ENCODE results near the gene SYT4.

Gene SYT4

DNA sequence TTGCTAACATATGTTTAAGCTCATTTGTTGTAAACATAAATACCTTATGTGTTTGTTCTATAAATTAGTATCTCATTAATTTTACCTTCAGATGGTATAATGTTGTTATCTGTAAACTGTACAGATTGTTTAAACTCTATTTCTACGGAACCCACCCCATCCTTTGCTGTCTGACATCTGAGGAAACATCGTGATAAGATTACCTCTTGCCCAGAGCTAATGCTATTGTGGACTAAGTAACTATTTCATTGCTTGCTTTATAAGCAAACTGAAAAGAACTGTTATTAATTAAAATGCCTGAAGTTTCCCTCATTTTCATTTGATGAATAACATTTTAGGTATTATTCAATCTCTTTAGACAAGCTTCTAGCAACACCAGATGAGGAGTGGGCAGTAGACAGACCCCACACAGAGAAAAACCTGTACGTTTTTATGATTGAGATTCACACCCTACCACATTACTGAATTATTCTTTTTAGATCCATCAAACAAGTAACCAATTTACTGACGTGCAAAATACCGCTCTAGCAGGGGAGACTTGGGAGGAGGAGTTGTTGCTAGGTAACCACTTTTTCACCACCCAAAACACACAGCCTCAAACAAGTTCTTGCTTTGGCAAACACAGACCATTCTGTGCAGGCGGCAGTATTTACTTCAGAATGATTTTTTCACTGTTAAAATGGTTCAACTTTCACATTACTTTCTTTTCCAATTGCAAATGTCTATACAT lies 1.9 kb upstream of the SYT4 start:
- H3K4me3 ChIP-seq (ENCODE audit: low read depth, low read length), result no peak overlapping the region
- TF ChIP-seq, protein P1, sequence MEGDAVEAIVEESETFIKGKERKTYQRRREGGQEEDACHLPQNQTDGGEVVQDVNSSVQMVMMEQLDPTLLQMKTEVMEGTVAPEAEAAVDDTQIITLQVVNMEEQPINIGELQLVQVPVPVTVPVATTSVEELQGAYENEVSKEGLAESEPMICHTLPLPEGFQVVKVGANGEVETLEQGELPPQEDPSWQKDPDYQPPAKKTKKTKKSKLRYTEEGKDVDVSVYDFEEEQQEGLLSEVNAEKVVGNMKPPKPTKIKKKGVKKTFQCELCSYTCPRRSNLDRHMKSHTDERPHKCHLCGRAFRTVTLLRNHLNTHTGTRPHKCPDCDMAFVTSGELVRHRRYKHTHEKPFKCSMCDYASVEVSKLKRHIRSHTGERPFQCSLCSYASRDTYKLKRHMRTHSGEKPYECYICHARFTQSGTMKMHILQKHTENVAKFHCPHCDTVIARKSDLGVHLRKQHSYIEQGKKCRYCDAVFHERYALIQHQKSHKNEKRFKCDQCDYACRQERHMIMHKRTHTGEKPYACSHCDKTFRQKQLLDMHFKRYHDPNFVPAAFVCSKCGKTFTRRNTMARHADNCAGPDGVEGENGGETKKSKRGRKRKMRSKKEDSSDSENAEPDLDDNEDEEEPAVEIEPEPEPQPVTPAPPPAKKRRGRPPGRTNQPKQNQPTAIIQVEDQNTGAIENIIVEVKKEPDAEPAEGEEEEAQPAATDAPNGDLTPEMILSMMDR (IDR thresholded peaks at IDR 0.05; ENCODE audit: low read depth, low read length), result no peak

DNA sequence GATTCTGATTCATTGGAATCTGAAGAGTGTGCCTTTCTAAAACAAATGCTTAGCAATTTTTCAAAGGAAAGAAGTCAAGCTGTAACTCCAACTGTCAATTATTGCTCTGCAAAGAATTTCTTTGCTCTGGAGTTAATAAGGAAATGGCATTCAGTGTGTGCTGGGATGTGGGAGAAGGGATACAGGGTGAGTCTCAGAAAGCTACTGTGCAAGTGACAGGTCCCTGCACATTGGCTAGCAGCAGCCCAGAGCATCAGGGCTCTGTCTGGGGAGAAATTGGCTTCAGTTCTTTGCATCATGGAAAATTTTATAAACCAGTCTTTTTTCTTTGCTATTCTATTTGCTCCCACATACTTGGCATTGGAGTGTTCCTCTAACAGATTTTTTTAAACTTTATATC lies 1.1 kb upstream of the SYT4 start:
- TF ChIP-seq, protein P1 (IDR thresholded peaks at IDR 0.05; ENCODE audit: low read depth, low read length), result no peak
- no peak overlapping the region for H3K4me3 ChIP-seq (ENCODE audit: low read depth, low read length)

DNA sequence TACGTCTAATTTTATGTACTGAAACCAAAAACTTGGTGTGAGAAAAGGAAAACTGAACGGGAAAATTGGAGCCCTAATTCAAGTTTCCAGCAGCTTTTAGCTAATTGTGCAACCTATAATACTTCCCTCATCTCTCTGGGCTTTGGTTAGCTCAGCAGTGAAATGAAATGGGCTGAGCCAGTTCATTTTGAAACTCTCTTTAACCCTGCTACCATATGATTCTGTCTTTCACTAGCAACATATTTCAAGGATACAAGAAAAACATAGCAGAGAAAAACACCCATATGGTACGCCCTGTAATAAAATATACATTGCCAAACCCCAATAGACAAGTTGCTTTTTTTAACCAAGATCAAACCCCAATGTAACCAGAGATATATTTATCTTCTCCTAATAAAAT lies 799 bp downstream of the SYT4 start:
- TF ChIP-seq, protein P1 (IDR thresholded peaks at IDR 0.05; ENCODE audit: low read depth, low read length), result no peak
- H3K4me3 ChIP-seq (ENCODE audit: low read depth, low read length), result no peak overlapping the region

- TF ChIP-seq, protein P1 (IDR thresholded peaks at IDR 0.05; ENCODE audit: low read depth, low read length), result no peak
- H3K4me3 ChIP-seq (ENCODE audit: low read depth, low read length), result no peak overlapping the region
Observed at GRCh38 chr18:43275546-43275945, 1.7 kb downstream of the SYT4 start.

DNA sequence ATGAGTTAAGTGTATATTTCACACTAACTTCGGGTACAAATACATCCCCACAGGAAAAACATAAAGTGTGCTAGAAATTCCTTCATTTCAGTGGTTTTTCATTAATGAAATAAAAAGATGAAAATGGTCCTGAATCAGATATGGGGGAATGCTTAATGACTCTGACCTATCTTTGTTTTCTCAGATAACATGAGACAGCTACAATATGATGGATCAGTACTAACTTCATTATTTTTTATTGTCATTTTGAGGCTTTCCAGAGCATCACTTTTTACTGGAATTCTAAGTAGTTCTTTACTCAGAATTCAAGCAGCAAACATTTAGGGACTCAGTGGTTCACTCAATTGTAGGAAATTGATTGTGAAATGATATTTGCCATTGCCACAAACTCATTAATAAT lies 2.8 kb downstream of the SYT4 start:
- TF ChIP-seq, protein P1 (IDR thresholded peaks at IDR 0.05; ENCODE audit: low read depth, low read length), result no peak
- H3K4me3 ChIP-seq (ENCODE audit: low read depth, low read length), result no peak overlapping the region

GRCh38 chr18:43271593-43272432 lies 5.5 kb downstream of the SYT4 start:
- TF ChIP-seq, protein P1 (IDR thresholded peaks at IDR 0.05; ENCODE audit: low read depth, low read length), result peak; percentile 63
- H3K4me3 ChIP-seq (ENCODE audit: low read depth, low read length), result no peak overlapping the region

DNA sequence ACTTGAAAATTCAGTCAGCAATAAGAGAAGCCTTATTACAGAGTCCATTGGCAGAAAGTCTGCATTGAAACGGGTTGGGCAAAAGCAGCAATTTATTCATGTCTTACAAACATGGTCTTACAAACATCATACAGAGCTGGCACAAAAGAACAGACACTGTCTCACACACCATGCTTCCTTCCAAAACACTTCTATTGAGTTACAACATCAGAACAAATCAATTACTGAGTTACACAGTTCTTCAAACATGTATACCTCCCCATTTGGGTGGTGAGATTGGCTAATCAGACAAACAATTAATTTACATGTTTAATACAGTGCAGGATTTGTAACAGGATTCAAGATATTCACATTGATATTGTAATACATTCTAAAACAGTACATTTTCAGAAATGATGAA lies 9.5 kb downstream of the SYT4 start:
- no peak overlapping the region for H3K4me3 ChIP-seq (ENCODE audit: low read depth, low read length)
- TF ChIP-seq, protein P1 (IDR thresholded peaks at IDR 0.05; ENCODE audit: low read depth, low read length), result no peak

All from WI38 (cell line).